Activated CD4-positive, alpha-beta T cell treated with anti-CD3 and anti-CD28 coated beads for 36 hours (primary cell): ENCODE results near the gene ZNF687. TPM values are rescaled to one million over a fixed set of nuclear protein-coding genes. Genes with fewer than 3 reads are reported as not detected.
A peak's percentile ranks its signal among the peaks of the same experiment; 100 is the strongest.
"Not testable (repeated sequence)": the region's sequence is repeated elsewhere in the genome, so short reads cannot be mapped to it uniquely, and the experiment has no call there.

Source experiments
- ATAC-seq: fragments of 200-7000 bp; cut with Tn5 transposase; one replicate; pipeline ENCODE4 v1.10.0; 2021; ENCODE audit warnings: mild to moderate bottlenecking, moderate library complexity
- CTCF ChIA-PET: fragments of 350-600 bp; sonication (Branson Sonifier 250); formaldehyde crosslinking; loops from one replicate; lab custom pipeline; 2021; ENCODE audit warnings: antibody characterized with exemption; lab: Charles Lee
- POLR2A ChIA-PET: fragments of 350-600 bp; sonication (Branson Sonifier 250); formaldehyde crosslinking; loops from one replicate; lab custom pipeline; 2021; ENCODE audit warnings: antibody characterized with exemption, inconsistent platforms; lab: Charles Lee
- DNase-seq: peaks from one replicate; pipeline ENCODE4 v3.0.0-alpha.2; 2020
- H3K27ac Mint-ChIP-seq: one replicate; pipeline ENCODE4 v1.8.0; 2021; ENCODE audit warnings: mixed read lengths
- H3K27me3 Mint-ChIP-seq: one replicate; pipeline ENCODE4 v1.8.0; 2021; ENCODE audit warnings: mixed read lengths
- H3K36me3 Mint-ChIP-seq: one replicate; pipeline ENCODE4 v1.8.0; 2021; ENCODE audit warnings: low read depth, mixed read lengths
- H3K4me1 Mint-ChIP-seq: one replicate; pipeline ENCODE4 v1.8.0; 2021; ENCODE audit warnings: mixed read lengths
- H3K4me3 Mint-ChIP-seq: one replicate; pipeline ENCODE4 v1.8.0; 2021; ENCODE audit warnings: mild to moderate bottlenecking, moderate library complexity, mixed read lengths
- H3K9me3 Mint-ChIP-seq: one replicate; pipeline ENCODE4 v1.8.0; 2021; ENCODE audit warnings: low read depth, mixed read lengths
- intact Hi-C, 2 experiments: fragments of 100-400 bp; cut with DNase I in 1 of 2; cut with micrococcal nuclease in 1 of 2; formaldehyde crosslinking; loops; one replicate each; pipeline versions ENCODE4 v1.14.2 to v1.15.1; 2022 to 2024; cut with DNase I, micrococcal nuclease
- total RNA-seq, 2 experiments: library from RNA; stranded (reverse); gene quantifications; one replicate each; pipeline ENCODE4 v1.2.3, GENCODE V29; 2021

Gene ZNF687
- total RNA-seq, 2 experiments from 2014 or later = 27.2 to 30.1 TPM

- H3K4me3 Mint-ChIP-seq = peak overlapping the region; percentile 96
- ATAC-seq (no peak), DNase-seq (no peak)
- H3K4me1 Mint-ChIP-seq = peaks cover 30% of the 10 kb centered on the region
- H3K27ac Mint-ChIP-seq = peak overlapping the region; percentile 96
- H3K36me3 Mint-ChIP-seq = peaks cover 30% of the 10 kb centered on the region
- H3K9me3 Mint-ChIP-seq = no peaks in the 10 kb centered on the region
- no peaks in the 10 kb centered on the region for H3K27me3 Mint-ChIP-seq
- ChIA-PET POLR2A (interaction anchor here (1.2 to 2.2 kb wide), 6 partner anchors 22 to 99 kb away, joined by 4 to 17 read pairs (median 5); partner anchors contain the start of genes PI4KB, TNFAIP8L2, VPS72 and ZNF687), CTCF (interaction anchor here (0.9 to 4.5 kb wide), 6 partner anchors 26 to 155 kb away, joined by 3 to 33 read pairs (median 4); partner anchors contain the start of genes VPS72 and ZNF687)
- intact Hi-C loops = loop anchor here in 1 of 2 experiments (2.0 kb wide), 1 partner anchor 355 kb away; no protein-coding TSS in a partner anchor
These were observed 26.7 kb upstream of the ZNF687 start for GRCh38 chr1:151255381-151255780.

- CTCF ChIA-PET = interaction anchor here (0.9 kb wide), 1 partner anchor 18 kb away, joined by 3 read pairs; no protein-coding TSS in a partner anchor
- POLR2A ChIA-PET = no interaction called here
- Mint-ChIP-seq H3K4me3 (no peak overlapping the region), H3K4me1 (peaks cover 28% of the 10 kb centered on the region), H3K27ac (no peak overlapping the region), H3K9me3 (no peaks in the 10 kb centered on the region), H3K36me3 (peaks cover 36% of the 10 kb centered on the region), H3K27me3 (no peaks in the 10 kb centered on the region)
- DNase-seq (no peak), ATAC-seq (no peak)
- intact Hi-C loops = no loop called here
These were observed 22.7 kb upstream of the ZNF687 start for GRCh38 chr1:151259351-151259750.

- DNase-seq (no peak), ATAC-seq (no peak)
- ChIA-PET POLR2A (no interaction called here), CTCF (interaction anchor here (0.6 to 1.2 kb wide), 4 partner anchors 14 to 141 kb away, joined by 3 to 5 read pairs (median 3); no protein-coding TSS in a partner anchor)
- no peaks in the 10 kb centered on the region for H3K27me3 Mint-ChIP-seq
- intact Hi-C loops = no loop called here
- no peak overlapping the region for H3K4me3 Mint-ChIP-seq
- H3K27ac Mint-ChIP-seq = no peak overlapping the region
- H3K4me1 Mint-ChIP-seq = no peaks in the 10 kb centered on the region
- peaks cover 34% of the 10 kb centered on the region for H3K36me3 Mint-ChIP-seq
- no peaks in the 10 kb centered on the region for H3K9me3 Mint-ChIP-seq
These were observed 16.5 kb upstream of the ZNF687 start for GRCh38 chr1:151265446-151266236.

- Mint-ChIP-seq H3K4me1 (no peaks in the 10 kb centered on the region), H3K27ac (no peak overlapping the region), H3K36me3 (peaks cover 34% of the 10 kb centered on the region), H3K27me3 (no peaks in the 10 kb centered on the region), H3K9me3 (no peaks in the 10 kb centered on the region), H3K4me3 (no peak overlapping the region)
- intact Hi-C loops = no loop called here
- ChIA-PET CTCF (interaction anchor here (1.1 kb wide), 2 partner anchors 31 to 104 kb away, joined by 3 read pairs; no protein-coding TSS in a partner anchor), POLR2A (no interaction called here)
- ATAC-seq = no peak
- no peak for DNase-seq
These were observed 15.8 kb upstream of the ZNF687 start for GRCh38 chr1:151266315-151266714.

- ATAC-seq = no peak
- intact Hi-C loops = no loop called here
- H3K9me3 Mint-ChIP-seq = no peaks in the 10 kb centered on the region
- H3K36me3 Mint-ChIP-seq = peaks cover 39% of the 10 kb centered on the region
- ChIA-PET POLR2A (no interaction called here), CTCF (interaction anchor here (0.6 kb wide), 1 partner anchor 298 kb away, joined by 3 read pairs; no protein-coding TSS in a partner anchor)
- no peaks in the 10 kb centered on the region for H3K27me3 Mint-ChIP-seq
- H3K27ac Mint-ChIP-seq = peak overlapping the region; percentile 2
- H3K4me1 Mint-ChIP-seq = no peaks in the 10 kb centered on the region
- no peak for DNase-seq
- H3K4me3 Mint-ChIP-seq = no peak overlapping the region
These were observed 15.3 kb upstream of the ZNF687 start for GRCh38 chr1:151266821-151267220.

GRCh38 chr1:151267760-151268159, 14.3 kb upstream of the ZNF687 start:
- H3K27ac Mint-ChIP-seq = no peak overlapping the region
- no peaks in the 10 kb centered on the region for H3K4me1 Mint-ChIP-seq
- ATAC-seq (no peak), DNase-seq (no peak)
- ChIA-PET CTCF (no interaction called here), POLR2A (interaction anchor here (0.6 kb wide), 1 partner anchor 16 kb away, joined by 12 read pairs; no protein-coding TSS in a partner anchor)
- intact Hi-C loops = no loop called here
- H3K27me3 Mint-ChIP-seq = no peaks in the 10 kb centered on the region
- no peak overlapping the region for H3K4me3 Mint-ChIP-seq
- peaks cover 39% of the 10 kb centered on the region for H3K36me3 Mint-ChIP-seq
- no peaks in the 10 kb centered on the region for H3K9me3 Mint-ChIP-seq

- H3K4me3 Mint-ChIP-seq = no peak overlapping the region
- ATAC-seq (no peak), DNase-seq (no peak)
- H3K4me1 Mint-ChIP-seq = peaks cover 19% of the 10 kb centered on the region
- H3K27ac Mint-ChIP-seq = peak overlapping the region; percentile 5
- ChIA-PET POLR2A (no interaction called here), CTCF (no interaction called here)
- H3K9me3 Mint-ChIP-seq = no peaks in the 10 kb centered on the region
- intact Hi-C loops = no loop called here
- H3K27me3 Mint-ChIP-seq = no peaks in the 10 kb centered on the region
- peaks cover 14% of the 10 kb centered on the region for H3K36me3 Mint-ChIP-seq
These were observed 8.1 kb upstream of the ZNF687 start for GRCh38 chr1:151273924-151274466.

- peaks cover 11% of the 10 kb centered on the region for H3K36me3 Mint-ChIP-seq
- intact Hi-C loops, POLR2A ChIA-PET, H3K9me3 Mint-ChIP-seq, H3K27me3 Mint-ChIP-seq, ATAC-seq, H3K4me3 Mint-ChIP-seq, DNase-seq, H3K27ac Mint-ChIP-seq: not testable (repeated sequence)
- CTCF ChIA-PET = interaction anchor here (0.5 to 1.5 kb wide), 2 partner anchors 24 to 65 kb away, joined by 3 to 4 read pairs; no protein-coding TSS in a partner anchor
- peaks cover 20% of the 10 kb centered on the region for H3K4me1 Mint-ChIP-seq
These were observed 6.8 kb upstream of the ZNF687 start for GRCh38 chr1:151275341-151275740.

GRCh38 chr1:151277249-151277648, 4.8 kb upstream of the ZNF687 start:
- Mint-ChIP-seq H3K4me1 (peaks cover 22% of the 10 kb centered on the region), H3K36me3 (peaks cover 7% of the 10 kb centered on the region), H3K27ac (peak overlapping the region; percentile 90), H3K4me3 (peak overlapping the region; percentile 12), H3K9me3 (no peaks in the 10 kb centered on the region), H3K27me3 (no peaks in the 10 kb centered on the region)
- intact Hi-C loops = loop anchor here in 1 of 2 experiments (1.0 kb wide), 1 partner anchor 23 kb away; the partner anchor contains the start of gene PSMD4
- CTCF ChIA-PET = interaction anchor here (0.6 to 1.9 kb wide), 10 partner anchors 17 to 281 kb away, joined by 3 to 8 read pairs (median 4); no protein-coding TSS in a partner anchor
- ATAC-seq = peak; percentile 12
- peak; percentile 36 for DNase-seq
- POLR2A ChIA-PET = interaction anchor here (0.6 to 1.4 kb wide), 10 partner anchors 15 to 548 kb away, joined by 3 to 9 read pairs (median 3); partner anchors contain the start of genes PSMD4 and RFX5

GRCh38 chr1:151281225-151281968, 702 bp upstream of the ZNF687 start:
- Mint-ChIP-seq H3K9me3 (no peaks in the 10 kb centered on the region), H3K27ac (peak overlapping the region; percentile 95), H3K36me3 (peaks cover 24% of the 10 kb centered on the region), H3K27me3 (no peaks in the 10 kb centered on the region), H3K4me3 (peak overlapping the region; percentile 81), H3K4me1 (peaks cover 35% of the 10 kb centered on the region)
- intact Hi-C loops = loop anchor here (1.0 to 5.0 kb wide), 13 partner anchors 27 to 719 kb away; partner anchors contain the start of genes PIP5K1A (in 2 of the 2), PSMD4 (in 2 of the 2), GABPB2 (in 1 of the 2) and MCL1 (in 1 of the 2)
- peak; percentile 40 for ATAC-seq
- ChIA-PET POLR2A (interaction anchor here (0.6 to 2.1 kb wide), 22 partner anchors 12 to 942 kb away, joined by 3 to 22 read pairs (median 4); partner anchors contain the start of genes C1orf56, GABPB2, MINDY1 and PI4KB), CTCF (interaction anchor here (0.5 to 1.6 kb wide), 16 partner anchors 17 to 1012 kb away, joined by 3 to 14 read pairs (median 3); partner anchors contain the start of genes PI4KB and PSMD4)
- peak; percentile 98 for DNase-seq
